Measurements from ENCODE around the gene NISCH. TPM values are rescaled to one million over a fixed set of nuclear protein-coding genes. Genes with fewer than 3 reads are reported as not detected.

The NISCH gene
- total and polyA plus RNA-seq, 2 of the 8 experiments (the other 6 are each of a cell fraction or from before 2014, with no cell fraction given) = 71.2 to 71.9 TPM

- TF ChIP-seq EGR1 (IDR thresholded peaks at IDR 0.05; ENCODE audit: borderline replicate concordance, low read depth, low read length) (peak; percentile 38; the same call in 1 of the 2 replicates), KDM4A (IDR thresholded peaks at IDR 0.05; ENCODE audit: low read depth, low read length, severe bottlenecking) (peak; percentile 60), TAF1 (IDR thresholded peaks at IDR 0.05; ENCODE audit: low read depth, low read length) (peak; percentile 54; the same call in 1 of the 2 replicates), SIRT6 (IDR thresholded peaks at IDR 0.05; ENCODE audit: low read length) (no peak), CEBPB (IDR thresholded peaks at IDR 0.05; ENCODE audit: low read depth, low read length) (peak; percentile 99), YY1 (IDR thresholded peaks at IDR 0.05; ENCODE audit: low read depth, low read length) (peak; percentile 86), POLR2AphosphoS5 (IDR thresholded peaks at IDR 0.05; ENCODE audit: low read depth, low read length) (peak; percentile 47; the same call in 1 of the 2 replicates), RBBP5 (IDR thresholded peaks at IDR 0.05; ENCODE audit: borderline replicate concordance, low read depth, low read length) (peak; percentile 78; the same call in 1 of the 2 replicates), CTBP2 (IDR thresholded peaks at IDR 0.05; ENCODE audit: borderline replicate concordance, insufficient read depth, insufficient read length, low read length) (no peak), POLR2A (IDR thresholded peaks at IDR 0.05; ENCODE audit: control extremely low read depth in 1 of 2, low read depth in 2 of 2, low read length in 2 of 2) (peak in 1 of 2 experiments; percentile 55; a peak in 1 of 3 replicates), RNF2 (IDR thresholded peaks at IDR 0.05; ENCODE audit: borderline replicate concordance, low read depth, low read length, missing control alignments, poor library complexity, severe bottlenecking) (no peak), CREB1 (IDR thresholded peaks at IDR 0.05) (peak; percentile 32; the same call in 1 of the 2 replicates), HDAC2 (IDR thresholded peaks at IDR 0.05; ENCODE audit: borderline replicate concordance in 1 of 2, low read depth in 2 of 2, low read length in 2 of 2) (no peak), USF2 (IDR thresholded peaks at IDR 0.05; ENCODE audit: low read length) (0 out of 2 replicates have a peak, but pooled peaks have one; percentile 13)
These were observed at the start of gene NISCH (continued) for GRCh38 chr3:52455283-52456168.

All from H1 (cell line).